ENCODE data around the gene PTPRD.

DNA sequence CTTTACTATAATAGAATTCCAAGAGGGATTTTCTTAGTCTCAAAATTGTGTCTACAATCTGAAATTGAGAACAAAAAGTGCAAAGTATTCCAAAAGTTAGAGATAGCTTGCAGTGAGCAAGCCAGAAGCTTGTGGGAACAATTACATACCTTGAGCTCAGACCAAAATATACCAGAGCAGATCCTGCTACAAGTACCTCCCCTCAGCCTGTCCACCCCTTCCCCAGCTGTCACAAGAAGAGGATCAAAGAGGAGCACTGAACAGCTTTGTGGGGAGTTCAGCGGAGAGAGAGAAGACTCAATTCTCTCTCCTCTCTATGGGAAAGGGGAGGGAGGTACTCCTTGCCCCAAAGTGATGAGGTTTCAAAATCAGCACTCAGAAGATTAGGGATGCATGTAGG lies 1944.1 kb downstream of the PTPRD start:
- TF ChIP-seq, protein P1, sequence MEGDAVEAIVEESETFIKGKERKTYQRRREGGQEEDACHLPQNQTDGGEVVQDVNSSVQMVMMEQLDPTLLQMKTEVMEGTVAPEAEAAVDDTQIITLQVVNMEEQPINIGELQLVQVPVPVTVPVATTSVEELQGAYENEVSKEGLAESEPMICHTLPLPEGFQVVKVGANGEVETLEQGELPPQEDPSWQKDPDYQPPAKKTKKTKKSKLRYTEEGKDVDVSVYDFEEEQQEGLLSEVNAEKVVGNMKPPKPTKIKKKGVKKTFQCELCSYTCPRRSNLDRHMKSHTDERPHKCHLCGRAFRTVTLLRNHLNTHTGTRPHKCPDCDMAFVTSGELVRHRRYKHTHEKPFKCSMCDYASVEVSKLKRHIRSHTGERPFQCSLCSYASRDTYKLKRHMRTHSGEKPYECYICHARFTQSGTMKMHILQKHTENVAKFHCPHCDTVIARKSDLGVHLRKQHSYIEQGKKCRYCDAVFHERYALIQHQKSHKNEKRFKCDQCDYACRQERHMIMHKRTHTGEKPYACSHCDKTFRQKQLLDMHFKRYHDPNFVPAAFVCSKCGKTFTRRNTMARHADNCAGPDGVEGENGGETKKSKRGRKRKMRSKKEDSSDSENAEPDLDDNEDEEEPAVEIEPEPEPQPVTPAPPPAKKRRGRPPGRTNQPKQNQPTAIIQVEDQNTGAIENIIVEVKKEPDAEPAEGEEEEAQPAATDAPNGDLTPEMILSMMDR (IDR thresholded peaks at IDR 0.05 in 8 of 11, conservative IDR thresholded peaks at IDR 0.05 in 3 of 11), result no peak
- TF ChIP-seq POLR2A (IDR thresholded peaks at IDR 0.05) (no peak), POLR2AphosphoS5 (IDR thresholded peaks at IDR 0.05) (no peak)
